Right hindlimb (tissue), 1 donor: ENCODE data around the gene RASD2.

Experiments
- DNase-seq: peaks from one replicate; pipeline ENCODE4 v3.0.0-alpha.2; 2018

RASD2 gene

DNA sequence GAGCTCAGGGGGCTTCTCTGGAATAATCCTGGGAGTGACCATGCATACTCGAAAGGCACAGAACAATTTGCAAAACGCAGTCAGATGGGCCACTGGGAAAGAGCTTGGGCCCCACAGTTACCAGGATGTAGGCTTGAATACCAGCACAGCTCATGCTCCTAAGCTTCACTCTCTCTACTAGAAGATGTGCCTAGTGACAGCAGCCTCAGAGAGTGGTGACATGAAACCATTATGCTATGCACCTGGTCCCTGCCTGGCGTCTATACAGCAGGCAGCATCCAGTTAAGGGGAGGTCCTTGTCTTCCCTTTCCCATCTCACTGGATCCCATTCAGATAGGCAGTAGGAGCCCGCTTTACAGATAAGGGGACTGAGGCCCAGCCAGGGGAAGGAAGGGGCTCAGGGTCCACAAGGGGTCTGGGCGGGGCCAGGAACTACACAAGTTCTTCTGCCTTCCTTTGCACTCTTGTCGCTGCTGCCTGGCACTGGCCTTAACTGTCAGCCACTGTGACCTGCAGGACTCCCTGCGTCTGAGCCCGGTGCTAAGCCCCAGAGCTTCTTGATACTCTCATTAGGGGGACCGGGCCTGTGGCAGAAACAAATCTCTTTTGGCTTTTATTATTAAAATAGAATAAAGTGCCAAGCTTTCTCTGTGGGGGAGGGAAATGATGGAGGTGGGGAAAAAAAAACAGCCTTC lies 21.2 kb upstream of the RASD2 start:
- DNase-seq: peak; percentile 4

DNA sequence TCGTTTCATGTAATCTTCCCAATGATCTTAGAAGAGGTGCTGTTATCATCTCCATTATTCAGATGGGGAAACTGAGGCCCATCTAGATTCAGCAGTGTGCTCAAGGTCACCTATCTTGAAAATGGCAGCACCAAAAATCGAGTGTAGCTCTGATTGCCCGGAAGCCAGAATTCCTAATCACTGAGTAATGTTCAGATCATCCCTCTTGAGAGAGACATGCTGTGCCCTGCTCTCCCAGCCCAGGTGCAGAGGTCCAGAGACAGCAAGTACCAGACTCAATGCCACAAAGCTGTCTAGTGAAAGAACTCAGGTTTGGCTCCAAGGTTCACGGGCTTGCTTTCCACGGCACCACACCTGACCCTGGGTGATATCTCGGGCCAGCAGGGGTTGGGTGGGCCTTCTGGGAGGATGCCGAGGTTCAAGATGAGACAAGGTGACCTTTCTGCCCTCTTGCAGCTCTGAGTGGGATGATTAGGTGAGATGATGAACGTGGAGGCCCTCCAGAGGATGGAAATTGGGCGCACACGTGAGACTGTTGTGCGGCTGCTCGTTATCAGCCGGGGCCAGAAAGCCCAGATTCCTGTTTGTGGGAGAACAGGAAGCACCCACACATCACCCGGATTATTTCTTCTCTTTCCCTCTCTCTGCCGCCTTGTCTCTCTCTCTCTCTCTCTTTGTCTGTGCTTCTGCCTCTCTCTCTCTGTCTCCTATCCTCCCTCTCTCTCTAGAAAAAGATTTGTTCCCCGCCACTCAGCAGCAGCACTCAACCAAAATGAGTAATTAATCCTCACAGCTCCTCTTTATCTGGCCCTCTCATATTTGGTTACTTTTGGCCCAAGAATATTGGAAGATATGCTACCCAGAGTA lies 19.0 kb upstream of the RASD2 start:
- no peak for DNase-seq

DNA sequence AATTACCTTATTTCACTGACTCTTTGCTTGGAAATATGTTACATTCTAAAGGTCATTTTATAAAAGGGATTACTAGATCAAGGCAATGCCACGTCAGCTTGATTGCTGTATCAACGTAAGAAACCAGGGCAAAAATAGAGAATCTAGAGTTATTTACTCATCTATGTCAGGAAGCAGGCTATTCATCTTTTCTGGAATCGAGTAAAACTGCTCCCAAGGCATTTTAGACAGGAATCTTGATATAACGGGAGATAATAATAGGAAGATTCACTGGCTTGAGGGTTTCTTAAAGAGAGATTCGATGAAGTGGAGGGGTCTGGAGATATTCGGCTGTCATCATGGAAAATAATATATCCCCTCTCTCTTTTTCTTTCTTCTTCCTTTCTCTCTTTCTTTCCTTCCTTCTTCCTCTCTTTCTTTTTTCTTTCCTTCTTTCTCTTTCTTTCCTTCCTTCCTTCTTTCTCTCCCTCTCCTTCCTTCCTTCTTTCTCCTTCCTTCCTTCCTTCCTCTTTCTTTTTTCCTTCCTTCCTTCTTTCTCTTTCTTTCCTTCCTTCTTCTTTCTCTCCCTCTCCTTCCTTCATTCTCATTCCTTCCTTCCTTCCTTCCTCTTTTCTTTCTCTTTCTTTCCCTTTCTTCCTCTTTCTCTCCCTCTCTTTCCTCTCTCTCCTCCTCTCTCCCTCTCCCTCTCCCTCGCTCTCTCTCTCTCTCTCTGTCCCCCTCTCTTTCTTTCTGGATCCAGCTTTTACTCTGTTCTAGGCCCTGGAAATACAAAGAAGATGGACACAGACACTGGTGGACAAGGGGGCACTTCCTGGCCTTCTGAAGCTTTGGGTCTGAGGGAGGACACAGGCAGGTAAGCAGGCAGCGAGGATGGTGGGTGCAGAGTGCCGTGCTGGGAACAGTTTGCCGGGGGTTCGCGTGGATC lies 18.1 kb upstream of the RASD2 start:
- DNase-seq: no peak

DNA sequence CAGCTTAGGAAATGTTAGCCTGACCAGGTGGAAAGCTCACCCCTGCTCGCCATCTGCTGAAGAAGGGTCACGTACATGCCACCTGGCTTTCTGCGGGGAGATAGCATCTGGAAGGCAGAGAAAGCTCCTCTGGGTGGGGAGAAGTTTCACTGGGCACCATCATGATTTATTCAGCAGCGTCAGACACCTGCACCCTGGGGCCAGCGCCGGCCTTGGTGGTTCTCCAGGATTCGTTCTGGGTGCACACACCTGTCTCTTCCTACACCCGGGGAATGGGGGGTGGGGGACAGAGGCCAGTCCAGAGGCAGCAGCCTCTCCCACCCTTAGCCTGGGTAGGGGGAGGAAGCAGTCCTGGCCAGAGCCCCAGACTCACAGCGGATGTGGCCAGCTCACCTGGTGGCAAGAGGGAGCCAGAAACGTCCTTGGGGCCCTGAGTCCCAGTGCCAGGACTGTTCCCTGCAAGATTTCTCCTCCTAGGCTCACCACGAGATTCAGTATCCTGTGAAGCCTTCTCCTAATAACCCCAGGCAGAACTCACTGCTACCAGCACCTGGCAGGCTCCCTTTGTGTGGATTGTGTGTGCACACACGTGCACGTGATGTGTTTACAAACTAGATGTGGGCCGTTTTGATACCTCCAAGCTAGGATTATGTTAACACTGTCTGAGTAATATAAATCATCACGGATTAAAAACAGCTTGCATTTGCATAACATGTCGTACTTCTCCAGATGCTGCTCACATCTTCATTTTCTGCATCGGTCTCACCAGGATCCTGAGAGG lies 17.3 kb upstream of the RASD2 start:
- DNase-seq: peak; percentile 8

DNA sequence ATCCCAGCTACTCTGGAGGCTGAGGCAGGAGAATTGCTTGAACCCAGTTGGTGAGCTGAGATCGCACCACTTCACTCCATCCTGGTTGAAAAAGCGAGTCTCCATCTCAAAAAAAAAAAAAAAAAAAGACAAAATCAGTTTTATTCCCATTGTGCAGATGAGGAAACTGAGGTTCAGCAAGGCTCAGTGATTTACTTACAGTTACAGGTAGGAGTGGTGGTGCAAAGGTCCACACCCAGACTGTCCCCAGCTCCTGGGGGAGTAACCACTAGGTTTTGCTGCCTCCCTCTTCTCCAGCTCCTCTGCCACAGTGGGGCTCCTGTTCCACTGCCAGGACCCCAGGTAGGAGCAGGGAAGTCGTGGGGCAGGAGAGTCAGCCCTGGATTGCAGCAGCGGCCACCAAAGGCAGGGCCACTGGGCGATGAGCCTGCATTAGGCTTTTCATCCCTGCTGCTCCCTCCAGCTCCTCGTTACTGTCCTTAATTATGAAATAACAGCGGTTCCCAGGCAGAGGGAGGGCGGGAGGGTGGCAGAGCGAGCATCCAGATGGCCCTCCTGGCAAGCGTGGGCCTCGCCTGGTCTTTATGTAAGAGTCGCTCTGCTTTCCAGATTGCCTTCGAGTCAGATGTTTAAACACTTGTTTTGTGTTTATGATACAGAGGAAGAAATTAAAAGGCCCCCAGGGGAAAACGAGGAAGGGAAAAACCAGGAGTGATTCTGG lies 15.5 kb upstream of the RASD2 start:
- DNase-seq: peak; percentile 71

DNA sequence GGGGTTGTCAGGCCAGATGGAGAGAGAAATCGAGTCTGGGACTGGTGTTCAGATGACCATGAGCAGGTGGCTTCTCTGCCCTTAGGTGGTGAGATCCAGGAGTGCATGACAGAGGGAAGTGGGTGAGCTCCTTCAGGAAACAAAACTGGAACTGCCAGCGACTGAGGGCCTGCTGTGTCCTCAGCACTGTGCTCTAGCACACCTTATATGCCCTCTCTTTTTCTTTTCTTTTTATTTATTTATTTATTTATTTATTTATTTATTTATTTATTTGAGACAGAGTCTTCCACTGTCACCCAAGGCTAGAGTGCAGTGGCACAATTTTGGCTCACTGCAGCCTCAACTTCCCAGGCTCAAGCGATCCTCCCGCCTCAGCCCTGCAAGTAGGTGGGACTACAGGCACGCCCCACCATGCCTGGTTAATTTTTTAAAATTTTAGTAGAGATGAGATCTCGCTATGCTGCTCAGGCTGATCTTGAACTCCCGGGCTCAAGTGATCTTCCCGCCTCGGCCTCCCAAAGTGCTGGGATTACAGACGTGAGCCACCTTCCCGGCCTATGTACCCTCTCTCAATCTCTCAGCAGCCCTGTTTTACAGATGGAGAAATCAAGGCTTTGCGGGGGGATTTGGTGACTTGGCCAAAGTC lies 14.8 kb upstream of the RASD2 start:
- DNase-seq: no peak

DNA sequence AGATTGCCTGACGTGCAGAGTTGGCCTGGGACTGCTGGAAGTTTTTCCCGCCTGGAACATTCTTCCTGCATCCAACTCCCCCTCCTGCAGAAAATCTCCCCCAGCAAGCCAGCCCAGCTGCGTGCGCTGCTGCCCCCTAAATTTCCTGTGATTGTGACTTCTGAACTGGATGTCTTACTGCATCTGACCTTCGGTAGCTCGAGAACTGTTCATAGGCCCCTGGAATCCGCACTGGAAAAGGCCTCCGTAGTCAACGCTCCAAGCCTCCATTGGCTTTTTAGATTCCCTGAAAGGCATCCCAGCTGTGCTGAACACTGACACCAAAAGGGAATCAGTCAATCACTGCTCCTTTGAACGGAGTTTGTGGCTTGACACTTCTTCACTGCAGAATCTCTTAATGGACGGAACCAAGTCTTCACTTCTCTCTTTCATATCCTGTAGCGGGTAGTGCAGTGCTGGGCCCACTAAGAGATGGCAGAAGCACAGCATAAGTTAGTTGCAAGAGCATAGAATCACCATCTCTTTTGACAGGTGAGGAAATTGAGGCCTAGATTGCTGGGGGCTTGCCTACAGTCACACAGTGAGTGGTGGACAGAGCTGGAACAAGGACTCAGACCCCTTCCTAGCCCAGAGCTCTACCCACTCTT lies 14.2 kb upstream of the RASD2 start:
- DNase-seq: no peak

DNA sequence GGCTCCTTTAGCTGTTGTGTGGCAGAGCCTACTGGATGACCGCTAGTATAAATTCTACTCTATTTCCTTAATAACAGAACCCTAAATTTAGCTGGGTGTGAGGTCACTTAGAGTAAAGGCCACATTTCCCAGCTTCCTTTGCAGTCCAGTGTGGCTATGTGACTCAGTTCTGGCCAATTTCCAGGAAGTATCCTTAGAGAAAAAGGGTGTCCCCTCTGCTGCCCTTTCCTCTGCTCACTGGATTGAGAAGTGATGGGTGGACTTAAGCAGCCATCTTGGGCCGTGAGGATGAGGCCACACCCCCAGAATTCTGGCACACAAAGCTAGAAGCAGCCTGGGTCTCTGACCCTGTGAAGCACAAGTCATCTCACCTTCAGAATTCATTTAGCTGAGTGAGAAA lies 11.7 kb upstream of the RASD2 start:
- no peak for DNase-seq

DNA sequence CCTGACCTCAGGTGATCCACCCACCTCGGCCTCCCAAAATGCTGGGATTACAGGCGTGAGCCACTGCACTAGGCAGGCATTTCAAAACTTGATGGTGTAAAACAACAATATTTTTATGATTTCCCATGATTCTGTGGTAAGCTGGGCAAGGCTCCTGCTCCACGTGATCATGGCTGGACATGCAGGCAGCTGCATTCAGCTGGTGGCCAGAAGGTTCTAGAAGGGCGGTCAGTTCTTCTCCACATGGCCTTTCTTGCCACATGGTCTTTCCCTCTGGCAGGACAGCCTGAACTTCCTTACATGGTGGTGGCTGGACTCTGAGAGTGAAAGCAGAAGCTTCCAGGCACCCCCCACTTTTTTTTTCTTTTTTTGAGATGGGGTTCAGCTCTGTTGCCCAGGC lies 9.9 kb upstream of the RASD2 start:
- DNase-seq: no peak

DNA sequence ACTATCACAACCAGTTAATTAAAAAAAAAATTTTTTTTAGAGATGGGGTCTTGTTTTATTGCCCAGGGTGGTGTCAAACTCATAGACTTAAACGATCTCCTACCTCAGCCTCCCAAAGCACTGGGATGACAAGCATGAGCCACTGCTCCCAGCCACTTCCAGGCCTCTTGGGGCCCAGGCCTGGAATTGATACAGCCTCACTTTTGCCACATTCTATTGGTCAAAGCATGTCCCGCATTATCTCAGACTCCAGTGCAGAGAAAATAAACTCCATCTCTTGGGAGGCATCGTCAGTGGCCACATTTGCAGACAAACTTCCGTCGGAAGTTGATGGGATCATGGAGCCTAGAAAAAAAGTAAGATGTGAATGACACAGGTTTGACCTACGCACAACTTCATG lies 9.4 kb upstream of the RASD2 start:
- DNase-seq: no peak

DNA sequence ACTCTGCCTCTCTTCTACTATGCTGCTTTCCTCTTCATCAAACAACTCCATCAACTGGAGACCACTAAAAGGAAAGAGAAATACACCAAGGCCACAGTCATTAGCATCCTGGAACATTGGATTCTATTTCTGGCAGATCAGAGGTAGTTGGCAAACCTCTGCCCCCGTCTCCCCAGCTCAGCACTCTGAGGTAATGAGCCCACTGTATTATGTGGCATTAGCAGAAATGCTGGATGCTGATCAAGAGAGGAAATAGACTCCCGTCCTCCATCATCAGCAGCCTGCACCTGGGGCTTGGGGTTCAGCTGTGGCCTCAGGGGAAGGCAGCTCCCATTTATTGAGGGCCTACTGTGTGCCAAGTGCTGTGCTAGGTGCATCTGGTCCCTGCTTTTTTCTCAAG lies 9.0 kb upstream of the RASD2 start:
- no peak for DNase-seq

DNA sequence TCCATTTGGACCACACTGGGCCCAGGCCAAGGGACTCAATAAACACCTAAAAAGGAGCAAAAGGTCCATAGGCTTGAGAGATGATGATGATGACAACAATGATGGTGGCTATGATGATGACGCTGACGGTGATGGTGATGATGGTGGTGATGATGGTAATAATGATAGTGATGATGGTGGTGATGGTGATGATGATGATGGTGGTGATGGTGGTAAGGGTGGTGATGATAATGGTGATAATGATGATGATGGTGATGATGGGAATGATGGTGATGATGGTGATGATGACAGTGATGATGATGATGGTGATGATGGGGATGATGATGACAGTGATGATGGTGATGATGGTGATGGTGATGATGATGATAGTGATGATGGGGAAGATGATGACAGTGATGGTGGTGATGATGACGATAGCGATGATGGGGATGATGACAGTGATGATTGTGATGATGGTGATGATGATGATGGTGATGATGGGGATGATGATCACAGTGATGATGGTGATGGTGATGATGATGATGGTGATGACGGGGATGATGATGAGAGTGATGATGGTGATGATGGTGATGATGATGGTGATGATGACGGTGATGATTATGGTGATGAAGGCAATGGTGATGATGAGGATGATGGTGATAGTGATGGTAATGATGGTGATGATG lies 7.1 kb upstream of the RASD2 start:
- no peak for DNase-seq

DNA sequence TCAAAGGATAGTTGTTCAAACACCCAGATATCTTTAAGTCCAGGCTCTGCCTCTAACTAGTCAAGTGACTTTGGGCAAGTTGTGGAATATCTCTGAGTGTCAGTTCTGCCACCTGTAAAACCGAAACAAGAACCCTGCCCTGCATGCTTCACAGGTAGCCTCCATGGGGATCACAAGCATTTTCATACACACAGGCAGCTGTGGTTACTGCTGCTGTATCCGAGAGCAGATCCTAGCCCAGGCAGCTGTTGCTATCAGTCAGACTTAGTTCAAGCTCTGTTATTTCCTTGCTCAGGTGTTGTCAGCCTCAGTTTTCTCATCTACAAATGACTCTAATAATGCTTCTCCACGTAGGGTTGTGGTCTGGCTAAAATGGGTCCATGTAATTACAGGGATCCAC lies 6.5 kb upstream of the RASD2 start:
- DNase-seq: no peak

DNA sequence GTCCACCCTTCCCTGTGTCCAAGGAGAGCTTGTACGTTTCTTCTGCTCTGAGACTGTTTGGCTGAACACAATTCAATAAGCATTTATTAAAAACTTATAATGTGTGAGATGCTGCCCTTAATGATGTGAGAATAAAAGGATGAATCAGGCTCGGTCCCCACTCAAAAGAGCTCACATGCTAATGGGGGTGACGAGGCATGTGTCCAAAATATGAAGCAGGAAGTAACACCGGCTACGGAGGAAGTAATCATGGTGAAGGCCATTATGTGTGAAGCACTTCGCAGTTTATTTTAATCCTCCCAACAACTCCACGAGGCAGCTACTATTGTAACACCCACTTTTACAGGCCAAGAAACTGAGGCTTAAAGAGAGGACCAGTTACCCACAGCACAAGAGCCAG lies 3.4 kb upstream of the RASD2 start:
- DNase-seq: no peak

DNA sequence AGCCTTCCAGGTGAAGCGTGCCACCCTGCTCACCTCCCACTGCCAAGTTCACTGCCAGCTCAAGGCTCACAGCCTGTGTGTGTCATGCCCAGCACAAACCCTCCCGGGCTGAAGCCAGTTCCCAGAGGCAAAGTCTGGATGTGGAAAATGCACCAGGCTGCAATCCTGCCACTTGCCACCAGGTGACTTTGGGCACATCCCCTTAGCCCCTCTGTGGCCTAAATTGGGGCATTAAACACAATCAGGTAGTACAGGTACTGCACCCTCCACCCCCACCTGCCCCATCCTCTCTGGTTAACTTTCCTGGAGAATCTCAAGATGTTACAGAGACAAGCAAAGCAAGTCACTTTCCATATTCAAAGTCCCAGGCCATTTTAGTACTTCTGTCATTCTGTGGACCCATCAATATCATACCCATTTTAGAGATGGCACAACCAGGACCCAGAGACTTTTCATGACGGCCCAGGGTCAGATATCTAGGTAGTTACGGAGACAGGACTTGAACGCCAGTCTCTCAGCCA lies 1.8 kb upstream of the RASD2 start:
- DNase-seq: no peak

DNA sequence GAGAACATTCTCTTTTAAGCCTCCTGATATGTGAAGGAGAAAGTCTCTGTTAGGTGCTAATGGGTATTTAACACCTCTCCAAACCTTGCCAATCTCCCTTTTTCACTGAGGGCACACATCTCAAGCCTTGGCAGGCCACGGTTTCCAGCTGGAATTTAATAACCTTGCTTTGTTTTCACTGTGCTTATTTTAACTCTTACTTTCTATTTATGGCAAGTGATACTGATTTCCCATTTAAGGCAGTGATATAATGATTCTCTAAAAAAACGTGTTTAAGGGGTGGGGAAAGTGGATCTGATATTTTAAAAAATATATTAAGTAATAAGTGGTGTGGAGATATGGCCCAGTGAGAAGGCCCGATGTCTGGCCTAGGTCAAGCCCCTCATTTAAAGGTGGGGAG lies 1.1 kb upstream of the RASD2 start:
- DNase-seq: no peak

DNA sequence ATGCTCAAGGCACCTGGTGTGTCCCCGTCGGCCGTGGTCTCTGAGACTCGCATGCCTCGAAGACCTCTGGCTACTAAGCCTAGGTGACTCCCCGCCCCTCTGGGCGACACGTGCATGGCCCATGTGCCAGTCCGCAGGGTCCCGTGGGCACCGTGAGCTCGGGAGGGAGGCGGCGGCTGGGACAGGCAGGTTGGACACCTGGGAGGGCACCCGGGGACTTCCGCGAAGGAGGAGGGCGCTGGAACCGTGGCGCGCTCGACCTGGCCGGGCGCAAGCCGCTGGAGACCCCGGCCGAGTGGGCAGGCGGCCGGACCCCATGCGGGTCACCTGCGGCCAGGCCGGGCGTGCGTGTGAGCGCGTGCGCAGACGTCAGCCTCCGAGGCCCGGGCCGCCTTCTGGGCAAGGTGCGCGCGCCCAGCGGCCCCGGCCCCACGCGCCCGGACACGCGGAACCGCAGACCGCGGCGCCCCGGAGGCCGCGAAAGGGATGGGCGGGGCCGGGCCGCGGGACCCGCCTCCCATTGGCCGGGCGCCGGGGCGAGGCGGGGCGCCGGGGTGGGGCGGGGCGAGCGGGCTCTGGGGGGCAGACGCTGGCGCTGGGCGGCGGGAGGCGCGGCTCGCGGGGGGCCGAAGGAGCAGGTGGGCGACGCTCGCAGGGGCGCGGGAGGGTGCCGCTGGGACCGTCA lies 579 bp upstream of the RASD2 start:
- DNase-seq: no peak

DNA sequence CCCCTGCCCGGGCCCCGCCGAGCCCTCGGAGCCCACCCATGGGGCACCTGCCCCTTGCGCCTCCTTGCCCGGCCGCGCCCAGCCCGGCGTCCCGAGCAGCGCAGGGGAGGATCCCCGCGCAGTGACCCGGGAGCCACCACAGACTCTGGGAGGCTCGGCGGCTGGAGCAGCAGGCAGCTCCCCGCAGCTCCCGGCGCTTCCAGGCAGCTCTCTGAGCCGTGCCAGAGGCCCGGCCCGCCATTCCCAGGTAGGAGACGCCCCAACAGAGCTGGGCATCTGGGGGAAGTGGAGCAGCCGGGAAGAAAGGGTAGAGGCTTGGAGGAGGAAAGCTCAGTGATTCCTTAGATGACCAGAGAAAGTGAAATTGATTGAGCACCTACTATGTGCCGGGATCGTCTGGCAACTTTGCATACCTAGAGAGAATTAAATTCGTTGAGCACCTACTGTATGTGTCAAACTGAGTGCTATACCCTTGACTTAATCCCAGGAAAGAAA lies 670 bp downstream of the RASD2 start:
- DNase-seq: no peak
